OCI-M2 (cell line): Measurements from ENCODE around the gene NTMT1.

ENCODE experiments used
- DNase-seq: peaks from one replicate; lab custom pipeline; 2025; ENCODE audit not compliant: unreplicated experiment; lab: John Stamatoyannopoulos, UW

Gene NTMT1

GRCh38 chr9:129673602-129674001 is 47.6 kb downstream of the NTMT1 start:
- DNase-seq = no peak

- no peak for DNase-seq
These were observed 48.3 kb downstream of the NTMT1 start for GRCh38 chr9:129674229-129674628.

- DNase-seq = no peak
These were observed 49.7 kb downstream of the NTMT1 start for GRCh38 chr9:129675620-129676019.

GRCh38 chr9:129676287-129676686 is 50.3 kb downstream of the NTMT1 start:
- DNase-seq = no peak

- DNase-seq = no peak
These were observed 51.0 kb downstream of the NTMT1 start for GRCh38 chr9:129676975-129677374.

- DNase-seq = no peak
These were observed 51.5 kb downstream of the NTMT1 start for GRCh38 chr9:129677456-129677855.

GRCh38 chr9:129678844-129679243 is 52.9 kb downstream of the NTMT1 start:
- DNase-seq = no peak

- no peak for DNase-seq
These were observed 53.6 kb downstream of the NTMT1 start for GRCh38 chr9:129679537-129679936.

- no peak for DNase-seq
These were observed 56.0 kb downstream of the NTMT1 start for GRCh38 chr9:129681924-129682323.

GRCh38 chr9:129682381-129682780 is 56.4 kb downstream of the NTMT1 start:
- no peak for DNase-seq

- no peak for DNase-seq
These were observed 59.4 kb downstream of the NTMT1 start for GRCh38 chr9:129685220-129685932.
